ENCODE data around the gene TRIM67.

The TRIM67 gene

GRCh38 chr1:231188768-231189167 lies 26.9 kb downstream of the TRIM67 start:
- H3K36me3 ChIP-seq (ENCODE audit: low read length) = no peaks in the 10 kb centered on the region

GRCh38 chr1:231189683-231190270 lies 27.9 kb downstream of the TRIM67 start:
- no peak for TF ChIP-seq EZH2phosphoT487 (conservative IDR thresholded peaks at IDR 0.05; ENCODE audit: low read length)
- TF ChIP-seq, protein P1, sequence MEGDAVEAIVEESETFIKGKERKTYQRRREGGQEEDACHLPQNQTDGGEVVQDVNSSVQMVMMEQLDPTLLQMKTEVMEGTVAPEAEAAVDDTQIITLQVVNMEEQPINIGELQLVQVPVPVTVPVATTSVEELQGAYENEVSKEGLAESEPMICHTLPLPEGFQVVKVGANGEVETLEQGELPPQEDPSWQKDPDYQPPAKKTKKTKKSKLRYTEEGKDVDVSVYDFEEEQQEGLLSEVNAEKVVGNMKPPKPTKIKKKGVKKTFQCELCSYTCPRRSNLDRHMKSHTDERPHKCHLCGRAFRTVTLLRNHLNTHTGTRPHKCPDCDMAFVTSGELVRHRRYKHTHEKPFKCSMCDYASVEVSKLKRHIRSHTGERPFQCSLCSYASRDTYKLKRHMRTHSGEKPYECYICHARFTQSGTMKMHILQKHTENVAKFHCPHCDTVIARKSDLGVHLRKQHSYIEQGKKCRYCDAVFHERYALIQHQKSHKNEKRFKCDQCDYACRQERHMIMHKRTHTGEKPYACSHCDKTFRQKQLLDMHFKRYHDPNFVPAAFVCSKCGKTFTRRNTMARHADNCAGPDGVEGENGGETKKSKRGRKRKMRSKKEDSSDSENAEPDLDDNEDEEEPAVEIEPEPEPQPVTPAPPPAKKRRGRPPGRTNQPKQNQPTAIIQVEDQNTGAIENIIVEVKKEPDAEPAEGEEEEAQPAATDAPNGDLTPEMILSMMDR (IDR thresholded peaks at IDR 0.05; ENCODE audit: insufficient read depth, low read length, poor library complexity, severe bottlenecking) = no peak
- H3K79me2 ChIP-seq (ENCODE audit: insufficient read depth, low read length) = no peaks in the 10 kb centered on the region
- no peaks in the 10 kb centered on the region for H3K9me2 ChIP-seq (replicated peaks; ENCODE audit: insufficient read depth, low read length)
- no peaks in the 10 kb centered on the region for H3F3A ChIP-seq (ENCODE audit: insufficient read depth)
- H3K36me3 ChIP-seq (ENCODE audit: low read length) = no peaks in the 10 kb centered on the region
- H3K9ac ChIP-seq (ENCODE audit: low read length) = no peak overlapping the region
- H3K4me3 ChIP-seq (ENCODE audit: insufficient read depth, low read length, poor library complexity, severe bottlenecking) = no peak overlapping the region
- no peaks in the 10 kb centered on the region for H4K20me1 ChIP-seq (ENCODE audit: low read depth, low read length)
- H3K9me3 ChIP-seq (ENCODE audit: insufficient read depth, low read length) = no peaks in the 10 kb centered on the region
- no peak overlapping the region for H3K4me2 ChIP-seq (ENCODE audit: low read depth, low read length, poor library complexity, severe bottlenecking)
- no peak overlapping the region for H2AFZ ChIP-seq (ENCODE audit: low read depth, low read length, severe bottlenecking)
- H3K27ac ChIP-seq (ENCODE audit: low read depth, low read length) = no peak overlapping the region
- no peaks in the 10 kb centered on the region for H3K27me3 ChIP-seq (ENCODE audit: low read length)

More at GRCh38 chr1:231188768-231189167, 26.9 kb downstream of the TRIM67 start:
- Histone ChIP-seq H2AFZ (ENCODE audit: low read depth, low read length, severe bottlenecking) (no peak overlapping the region), H3K27ac (ENCODE audit: low read depth, low read length) (no peak overlapping the region), H3K9me3 (ENCODE audit: insufficient read depth, low read length) (no peaks in the 10 kb centered on the region), H3K4me3 (ENCODE audit: insufficient read depth, low read length, poor library complexity, severe bottlenecking) (no peak overlapping the region), H3F3A (ENCODE audit: insufficient read depth) (no peaks in the 10 kb centered on the region), H3K79me2 (ENCODE audit: insufficient read depth, low read length) (no peaks in the 10 kb centered on the region), H3K27me3 (ENCODE audit: low read length) (no peaks in the 10 kb centered on the region), H4K20me1 (ENCODE audit: low read depth, low read length) (no peaks in the 10 kb centered on the region), H3K4me2 (ENCODE audit: low read depth, low read length, poor library complexity, severe bottlenecking) (no peak overlapping the region), H3K9me2 (replicated peaks; ENCODE audit: insufficient read depth, low read length) (no peaks in the 10 kb centered on the region), H3K9ac (ENCODE audit: low read length) (no peak overlapping the region)
- TF ChIP-seq, protein P1 (IDR thresholded peaks at IDR 0.05; ENCODE audit: insufficient read depth, low read length, poor library complexity, severe bottlenecking) = no peak
- TF ChIP-seq EZH2phosphoT487 (conservative IDR thresholded peaks at IDR 0.05; ENCODE audit: low read length) = no peak

DNA sequence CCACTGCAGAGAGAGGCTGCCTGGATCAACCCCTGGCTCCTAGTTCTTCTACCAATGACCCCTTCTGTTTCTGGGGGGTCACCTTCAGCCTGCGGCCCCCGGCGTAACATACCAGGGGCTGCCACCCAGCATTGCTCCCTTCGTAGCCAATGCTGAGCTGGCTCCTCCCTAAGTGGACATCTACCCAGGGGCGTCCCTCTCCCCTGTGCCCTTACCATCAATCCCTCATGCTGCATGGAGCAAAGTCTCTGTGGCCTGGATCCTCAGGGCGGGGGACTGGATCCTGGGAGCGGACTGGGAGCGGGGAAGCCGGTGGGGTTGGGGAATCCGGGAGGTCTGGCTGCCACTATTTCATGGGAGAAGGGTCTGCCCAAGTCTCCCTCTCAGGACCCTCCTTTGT lies 28.6 kb downstream of the TRIM67 start:
- Histone ChIP-seq H3K36me3 (ENCODE audit: low read length) (no peaks in the 10 kb centered on the region), H4K20me1 (ENCODE audit: low read depth, low read length) (no peaks in the 10 kb centered on the region), H3K79me2 (ENCODE audit: insufficient read depth, low read length) (no peaks in the 10 kb centered on the region), H2AFZ (ENCODE audit: low read depth, low read length, severe bottlenecking) (no peak overlapping the region), H3K27me3 (ENCODE audit: low read length) (no peaks in the 10 kb centered on the region), H3F3A (ENCODE audit: insufficient read depth) (no peaks in the 10 kb centered on the region), H3K9ac (ENCODE audit: low read length) (no peak overlapping the region), H3K4me3 (ENCODE audit: insufficient read depth, low read length, poor library complexity, severe bottlenecking) (no peak overlapping the region), H3K4me2 (ENCODE audit: low read depth, low read length, poor library complexity, severe bottlenecking) (no peak overlapping the region), H3K27ac (ENCODE audit: low read depth, low read length) (no peak overlapping the region), H3K9me2 (replicated peaks; ENCODE audit: insufficient read depth, low read length) (no peaks in the 10 kb centered on the region), H3K9me3 (ENCODE audit: insufficient read depth, low read length) (no peaks in the 10 kb centered on the region)
- TF ChIP-seq, protein P1 (IDR thresholded peaks at IDR 0.05; ENCODE audit: insufficient read depth, low read length, poor library complexity, severe bottlenecking) = no peak
